Measurements from ENCODE around the gene KLHL11. TPM values are rescaled to one million over a fixed set of nuclear protein-coding genes. Genes with fewer than 3 reads are reported as not detected.
A peak's percentile ranks its signal among the peaks of the same experiment; 100 is the strongest.

KLHL11 gene
- total RNA-seq, 1 experiment from 2014 or later: 16.8 TPM

DNA sequence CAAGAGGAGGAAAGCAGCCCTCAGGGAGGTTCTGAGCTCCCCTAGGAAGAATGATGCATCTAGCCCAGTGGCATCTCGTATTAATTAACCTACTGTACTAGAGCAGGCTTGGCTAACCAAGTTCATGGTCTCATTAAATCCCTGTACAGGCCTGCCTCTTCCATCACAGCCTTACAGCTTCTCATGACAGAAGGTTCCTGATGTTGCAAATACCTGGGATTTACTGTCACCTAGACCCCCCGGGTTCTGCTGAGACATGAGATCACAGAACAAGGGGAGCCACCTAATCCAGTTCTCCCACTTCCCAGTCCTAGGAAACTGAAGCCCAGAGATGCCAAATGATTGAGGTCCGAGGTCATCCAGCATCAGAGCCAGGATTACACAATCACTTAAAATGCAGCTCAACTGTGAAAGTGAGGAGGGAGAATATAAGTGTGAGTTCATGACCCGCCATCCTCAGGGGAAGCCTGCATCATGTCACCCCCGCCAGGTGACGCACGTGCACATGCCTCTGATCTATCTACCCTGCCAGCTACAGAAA, 29.6 kb upstream of the KLHL11 start:
- Histone ChIP-seq H2BK5ac (ENCODE audit: insufficient read length, low read length) (no peak overlapping the region), H3K56ac (ENCODE audit: insufficient read length, low read depth, low read length) (no peak overlapping the region), H3T11ph (ENCODE audit: low read length) (no peak overlapping the region), H2AK5ac (ENCODE audit: insufficient read length, low read length) (no peak overlapping the region), H3K27ac (ENCODE audit: insufficient read length, low read depth, low read length) (no peak overlapping the region), H3K23me2 (ENCODE audit: insufficient read length, low read depth, low read length, poor library complexity, severe bottlenecking) (no peaks in the 10 kb centered on the region), H4K8ac (replicated peaks; ENCODE audit: insufficient read length, low read depth, low read length) (no peak overlapping the region), H3K14ac (ENCODE audit: insufficient read depth, low read length) (no peak overlapping the region), H2BK20ac (ENCODE audit: low read depth, low read length, poor library complexity, severe bottlenecking) (no peak overlapping the region), H3K9me3 (ENCODE audit: control insufficient read depth, low read depth, low read length) (no peaks in the 10 kb centered on the region), H4K20me1 (ENCODE audit: control insufficient read depth, insufficient read depth, insufficient read length) (no peaks in the 10 kb centered on the region), H3K27me3 (ENCODE audit: insufficient read depth, low read length) (no peaks in the 10 kb centered on the region), H3K23ac (ENCODE audit: insufficient read length, low read depth, low read length) (no peak overlapping the region), H4K5ac (ENCODE audit: insufficient read length, low read depth, low read length) (no peak overlapping the region), H2AFZ (ENCODE audit: low read length) (no peak overlapping the region), H3K9ac (ENCODE audit: extremely low read depth, insufficient read length, low read length) (no peak overlapping the region), H2BK15ac (ENCODE audit: low read depth, low read length) (no peak overlapping the region), H2BK120ac (ENCODE audit: low read depth, low read length, poor library complexity, severe bottlenecking) (no peak overlapping the region), H2BK12ac (ENCODE audit: insufficient read length, low read depth, low read length) (no peak overlapping the region), H3K79me1 (ENCODE audit: insufficient read depth, low read depth, low read length, poor library complexity, severe bottlenecking) (peaks cover 4% of the 10 kb centered on the region), H3K18ac (ENCODE audit: insufficient read length, low read depth, low read length) (no peak overlapping the region), H3K4me2 (ENCODE audit: insufficient read depth, insufficient read length, low read length) (no peak overlapping the region), H3K79me2 (ENCODE audit: insufficient read depth, low read length) (peaks cover 2% of the 10 kb centered on the region; the same call in 1 of the 2 replicates), H3K4me1 (ENCODE audit: insufficient read depth, low read length) (no peaks in the 10 kb centered on the region), H3K4ac (ENCODE audit: low read depth, low read length) (no peak overlapping the region), H4K91ac (ENCODE audit: insufficient read length, low read depth, low read length) (no peak overlapping the region)
- H3K27ac Mint-ChIP-seq: peak overlapping the region; percentile 44 to 63 (median 54); a peak in 4 of 7 replicates
- no CpG with 5 or more reads among the region's 7 CpGs for WGBS (ENCODE audit: extremely low coverage, insufficient read length, low lambda C conversion rate)
- H3K27me3 Mint-ChIP-seq (ENCODE audit: low read depth): no peaks in the 10 kb centered on the region
- TF ChIP-seq, protein P1, sequence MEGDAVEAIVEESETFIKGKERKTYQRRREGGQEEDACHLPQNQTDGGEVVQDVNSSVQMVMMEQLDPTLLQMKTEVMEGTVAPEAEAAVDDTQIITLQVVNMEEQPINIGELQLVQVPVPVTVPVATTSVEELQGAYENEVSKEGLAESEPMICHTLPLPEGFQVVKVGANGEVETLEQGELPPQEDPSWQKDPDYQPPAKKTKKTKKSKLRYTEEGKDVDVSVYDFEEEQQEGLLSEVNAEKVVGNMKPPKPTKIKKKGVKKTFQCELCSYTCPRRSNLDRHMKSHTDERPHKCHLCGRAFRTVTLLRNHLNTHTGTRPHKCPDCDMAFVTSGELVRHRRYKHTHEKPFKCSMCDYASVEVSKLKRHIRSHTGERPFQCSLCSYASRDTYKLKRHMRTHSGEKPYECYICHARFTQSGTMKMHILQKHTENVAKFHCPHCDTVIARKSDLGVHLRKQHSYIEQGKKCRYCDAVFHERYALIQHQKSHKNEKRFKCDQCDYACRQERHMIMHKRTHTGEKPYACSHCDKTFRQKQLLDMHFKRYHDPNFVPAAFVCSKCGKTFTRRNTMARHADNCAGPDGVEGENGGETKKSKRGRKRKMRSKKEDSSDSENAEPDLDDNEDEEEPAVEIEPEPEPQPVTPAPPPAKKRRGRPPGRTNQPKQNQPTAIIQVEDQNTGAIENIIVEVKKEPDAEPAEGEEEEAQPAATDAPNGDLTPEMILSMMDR (conservative IDR thresholded peaks at IDR 0.05): no peak
- no peak for DNase-seq
- no peaks in the 10 kb centered on the region for H3K4me1 Mint-ChIP-seq
- no peaks in the 10 kb centered on the region for H3K9me3 Mint-ChIP-seq
- H3K4me3 Mint-ChIP-seq: no peak overlapping the region
- peaks cover 68 to 86% (median 81%) of the 10 kb centered on the region in 3 experiments for H3K36me3 Mint-ChIP-seq (ENCODE audit: insufficient read depth in 1 of 3, low read depth in 3 of 3)
